GM13977 (cell line): Measurements from ENCODE around the gene YPEL1.
"Not testable (repeated sequence)": the region's sequence is repeated elsewhere in the genome, so short reads cannot be mapped to it uniquely, and the experiment has no call there.

ENCODE experiments used
- DNase-seq: peaks from one replicate; pipeline ENCODE4 v3.0.0; 2012; ENCODE audit warnings: low spot score
- in situ Hi-C: fragments of 300-500 bp; cut with MboI; formaldehyde crosslinking; loops from one replicate; pipeline ENCODE4 v1.12.0; 2022; ENCODE audit warnings: low sequenced_read_pairs, low pct_unique_long_range_greater_than_20kb, mixed read lengths, inconsistent platforms; ENCODE audit not compliant: unreplicated experiment
- TF ChIP-seq, protein P1 (sequence below): IDR thresholded peaks from 2 replicates; pipeline ENCODE4 v1.5.1; 2012; ENCODE audit warnings: mild to moderate bottlenecking, control low read depth; ENCODE audit not compliant: insufficient read depth; ENCODE audit errors: extremely low read depth, missing control alignments

Gene YPEL1

DNA sequence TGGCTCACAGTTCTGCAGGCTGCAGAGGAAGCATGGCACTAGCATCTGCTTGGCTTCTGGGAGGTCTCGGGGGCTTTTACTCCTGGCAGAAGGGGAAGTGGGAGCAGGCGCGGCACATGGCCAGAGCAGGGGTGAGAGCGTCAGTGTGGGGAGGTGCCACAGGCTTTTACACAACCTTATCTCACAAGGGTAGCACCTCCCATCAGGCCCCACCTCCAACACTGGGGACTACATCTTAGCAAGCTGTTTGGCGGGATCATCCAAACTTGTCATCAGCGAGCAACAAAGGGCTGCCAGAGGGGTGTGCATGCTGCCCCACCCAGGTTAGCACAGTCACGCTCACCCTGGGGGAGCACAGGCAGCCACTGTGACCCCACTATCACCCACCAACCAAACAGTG lies 18.9 kb upstream of the YPEL1 start:
- no peak for DNase-seq
- TF ChIP-seq, protein P1, sequence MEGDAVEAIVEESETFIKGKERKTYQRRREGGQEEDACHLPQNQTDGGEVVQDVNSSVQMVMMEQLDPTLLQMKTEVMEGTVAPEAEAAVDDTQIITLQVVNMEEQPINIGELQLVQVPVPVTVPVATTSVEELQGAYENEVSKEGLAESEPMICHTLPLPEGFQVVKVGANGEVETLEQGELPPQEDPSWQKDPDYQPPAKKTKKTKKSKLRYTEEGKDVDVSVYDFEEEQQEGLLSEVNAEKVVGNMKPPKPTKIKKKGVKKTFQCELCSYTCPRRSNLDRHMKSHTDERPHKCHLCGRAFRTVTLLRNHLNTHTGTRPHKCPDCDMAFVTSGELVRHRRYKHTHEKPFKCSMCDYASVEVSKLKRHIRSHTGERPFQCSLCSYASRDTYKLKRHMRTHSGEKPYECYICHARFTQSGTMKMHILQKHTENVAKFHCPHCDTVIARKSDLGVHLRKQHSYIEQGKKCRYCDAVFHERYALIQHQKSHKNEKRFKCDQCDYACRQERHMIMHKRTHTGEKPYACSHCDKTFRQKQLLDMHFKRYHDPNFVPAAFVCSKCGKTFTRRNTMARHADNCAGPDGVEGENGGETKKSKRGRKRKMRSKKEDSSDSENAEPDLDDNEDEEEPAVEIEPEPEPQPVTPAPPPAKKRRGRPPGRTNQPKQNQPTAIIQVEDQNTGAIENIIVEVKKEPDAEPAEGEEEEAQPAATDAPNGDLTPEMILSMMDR = no peak
- in situ Hi-C loops = no loop called here

DNA sequence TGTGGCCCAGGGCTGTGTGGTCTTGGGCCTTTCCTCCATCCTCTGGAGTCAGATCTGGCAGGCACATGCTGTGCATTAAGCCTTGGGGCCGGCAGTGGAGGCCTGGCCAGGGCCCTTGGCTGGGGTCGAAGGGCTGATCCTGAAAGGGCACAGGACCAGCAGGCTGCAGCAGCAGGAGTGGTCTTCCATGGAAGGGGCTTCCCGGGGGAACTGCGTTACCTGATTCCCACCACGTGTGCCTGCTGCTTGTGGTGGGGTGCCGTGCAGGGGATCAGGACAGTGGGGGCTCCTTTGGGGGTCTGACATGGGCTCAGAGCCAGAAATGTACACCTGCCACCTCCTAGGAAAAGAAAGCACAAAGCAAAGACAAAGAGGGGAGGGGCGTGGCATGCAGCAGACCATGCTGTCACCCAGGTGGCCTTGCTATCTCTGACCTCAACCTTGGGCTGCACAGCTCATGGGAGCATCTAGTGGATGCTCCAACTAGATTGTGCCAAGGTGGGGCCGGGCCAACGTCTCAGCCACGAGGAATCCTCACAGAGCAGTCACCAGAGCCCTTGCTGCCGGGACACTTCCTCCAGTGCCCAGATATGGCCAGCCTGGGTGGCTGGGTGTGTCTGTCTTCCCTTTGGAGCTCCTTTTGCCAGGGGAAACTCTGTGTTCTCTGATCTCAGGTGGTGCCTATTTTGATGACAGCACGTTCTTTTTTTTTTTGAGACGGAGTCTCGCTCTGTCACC lies 17.9 kb upstream of the YPEL1 start:
- DNase-seq = no peak
- in situ Hi-C loops = no loop called here
- TF ChIP-seq, protein P1 = no peak

DNA sequence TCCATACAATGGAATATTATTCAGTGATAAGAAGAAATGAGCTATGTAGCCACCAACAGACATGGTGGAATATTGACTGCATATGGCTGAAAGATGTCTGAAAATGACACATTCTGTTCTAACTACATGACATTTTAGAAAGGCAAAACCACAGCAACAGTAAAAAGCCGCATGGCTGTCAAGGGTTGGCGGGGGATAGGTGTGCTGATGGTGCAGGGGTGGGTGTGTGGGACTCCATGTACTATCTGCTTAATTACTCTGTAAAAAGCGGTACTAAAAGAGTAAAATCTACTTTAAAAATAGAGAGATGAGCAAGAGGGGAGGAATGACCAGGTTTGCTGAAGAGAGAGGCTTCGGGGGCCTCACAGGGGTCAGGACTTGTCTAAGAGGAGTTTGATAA lies 16.7 kb upstream of the YPEL1 start:
- in situ Hi-C loops = no loop called here
- no peak for DNase-seq
- TF ChIP-seq, protein P1 = no peak

DNA sequence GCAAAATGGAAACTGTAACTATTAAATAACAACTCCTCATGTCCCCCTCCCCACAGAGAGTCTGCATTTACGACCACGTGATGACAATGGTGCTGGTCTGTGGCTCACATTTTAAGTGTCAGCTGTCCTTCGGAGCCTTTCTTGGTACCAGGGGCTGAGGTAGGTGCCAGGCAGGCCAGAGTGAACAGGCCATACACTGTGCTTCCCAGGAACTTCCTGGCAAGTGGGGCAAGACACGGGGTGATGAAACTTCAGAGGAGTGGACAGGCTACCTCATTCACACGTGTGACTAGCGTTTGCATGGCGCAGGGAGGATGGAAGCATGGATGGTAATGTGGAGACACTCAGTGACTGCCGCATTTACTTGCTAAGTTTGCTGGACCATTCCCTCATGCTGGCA lies 10.4 kb upstream of the YPEL1 start:
- in situ Hi-C loops = no loop called here
- DNase-seq = no peak
- TF ChIP-seq, protein P1 = no peak

DNA sequence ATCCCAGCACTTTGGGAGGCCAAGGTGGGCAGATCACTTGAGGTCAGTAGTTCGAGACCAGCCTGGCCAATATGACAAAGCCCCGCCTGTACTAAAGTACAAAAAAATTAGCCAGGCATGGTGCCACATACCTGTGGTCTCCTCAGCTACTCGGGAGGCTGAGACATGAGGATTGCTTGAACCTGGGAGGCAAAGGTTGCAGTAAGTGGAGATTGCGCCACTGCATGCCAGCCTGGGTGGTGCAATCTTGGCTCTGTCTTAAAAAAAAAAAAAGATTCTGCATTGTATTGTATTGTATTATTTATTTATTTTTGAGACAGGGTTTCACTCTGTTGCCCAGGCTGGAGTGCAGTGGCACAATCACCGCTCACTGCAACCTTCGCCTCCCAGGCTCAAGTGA lies 9.3 kb upstream of the YPEL1 start:
- DNase-seq, in situ Hi-C loops: not testable (repeated sequence)

DNA sequence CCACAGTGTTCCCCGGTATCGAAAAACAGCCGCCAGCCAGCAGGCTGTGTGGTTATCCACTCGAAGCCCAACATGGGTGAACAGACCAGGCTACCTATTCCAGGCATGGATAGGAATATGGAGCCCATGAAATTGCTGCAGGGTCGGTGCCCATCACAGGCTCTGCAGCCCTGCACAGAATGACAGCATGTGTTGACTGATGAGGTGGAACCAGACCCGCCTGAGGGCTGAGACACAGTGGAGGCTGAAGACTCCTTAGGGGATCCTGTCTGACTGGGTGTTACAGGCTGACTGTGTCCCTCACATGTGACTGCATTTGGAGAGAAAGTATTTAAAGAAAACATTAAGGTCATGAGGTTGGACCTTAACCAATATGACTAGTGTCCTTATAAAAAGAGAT lies 6.2 kb upstream of the YPEL1 start:
- in situ Hi-C loops = no loop called here
- TF ChIP-seq, protein P1 = no peak
- no peak for DNase-seq

DNA sequence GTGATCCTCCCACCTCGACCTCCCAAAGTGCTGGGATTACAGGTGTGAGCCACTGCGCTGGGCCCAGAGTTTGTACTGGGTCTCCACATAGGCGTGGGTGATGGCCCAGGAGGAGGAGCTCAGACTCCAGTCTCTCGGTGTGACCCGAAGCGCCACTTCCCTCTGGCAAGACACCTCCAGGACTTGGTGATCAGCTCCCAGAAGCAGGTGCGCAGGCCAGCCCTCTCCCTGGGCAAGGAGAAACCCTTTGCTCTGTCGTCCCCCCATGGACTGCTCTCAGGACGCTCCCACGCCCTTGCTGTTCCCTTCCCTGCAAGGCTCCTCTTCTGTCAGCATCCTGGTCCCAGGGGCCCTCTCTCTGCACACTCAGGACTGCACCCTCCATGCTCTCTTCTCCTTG lies 5.5 kb upstream of the YPEL1 start:
- no peak for DNase-seq
- TF ChIP-seq, protein P1 = no peak
- in situ Hi-C loops = no loop called here
